WTC11 (cell line): Measurements from ENCODE around the gene ATXN10. TPM values are rescaled to one million over a fixed set of nuclear protein-coding genes. Genes with fewer than 3 reads are reported as not detected.

ENCODE experiments used
- ATAC-seq: fragments of 200-7000 bp; cut with Tn5 transposase; 2 replicates; pipeline ENCODE4 v1.10.0; 2021; ENCODE audit warnings: mild to moderate bottlenecking, moderate library complexity
- CTCF ChIA-PET: fragments of 300-600 bp; sonication (Branson Sonifier 250); formaldehyde crosslinking; loops from one replicate; lab custom pipeline; 2021; ENCODE audit warnings: antibody characterized with exemption; lab: Charles Lee
- POLR2A ChIA-PET: fragments of 350-600 bp; sonication (Branson Sonifier 250); formaldehyde crosslinking; loops from one replicate; lab custom pipeline; 2021; ENCODE audit warnings: antibody characterized with exemption; lab: Charles Lee
- DNase-seq: peaks from one replicate; pipeline ENCODE4 v3.0.0; 2021; ENCODE audit warnings: low spot score
- H3K27ac Mint-ChIP-seq: 2 replicates; pipeline ENCODE4 v1.8.0; 2021; ENCODE audit warnings: mixed read lengths
- H3K27me3 Mint-ChIP-seq: 2 replicates; pipeline ENCODE4 v1.8.0; 2021; ENCODE audit warnings: low read depth, mild to moderate bottlenecking, moderate library complexity, mixed read lengths
- H3K36me3 Mint-ChIP-seq: 2 replicates; pipeline ENCODE4 v1.8.0; 2021; ENCODE audit warnings: mixed read lengths
- H3K4me1 Mint-ChIP-seq: 2 replicates; pipeline ENCODE4 v1.8.0; 2022; ENCODE audit warnings: mixed read lengths
- H3K4me3 Mint-ChIP-seq: 2 replicates; pipeline ENCODE4 v1.8.0; 2021; ENCODE audit warnings: mild to moderate bottlenecking, moderate library complexity, mixed read lengths
- H3K9me3 Mint-ChIP-seq: 2 replicates; pipeline ENCODE4 v1.8.0; 2021; ENCODE audit warnings: mixed read lengths
- CBFB ChIP-seq: sonication (generic); formaldehyde crosslinking; IDR thresholded peaks from 2 replicates; pipeline ENCODE4 v1.8.1; 2022; ENCODE audit warnings: mild to moderate bottlenecking, low read depth, missing genetic modification reagents
- ELF4 ChIP-seq: sonication (generic); formaldehyde crosslinking; IDR thresholded peaks from 2 replicates; pipeline ENCODE4 v1.8.1; 2022; ENCODE audit warnings: low read depth, mild to moderate bottlenecking, moderate library complexity, missing genetic modification reagents
- EMX1 ChIP-seq: fragments of 250-450 bp; sonication (Bioruptor Pico); IDR thresholded peaks from 2 replicates; pipeline ENCODE4 v1.8.0; 2021; ENCODE audit warnings: mild to moderate bottlenecking
- ESRRA ChIP-seq: sonication (generic); formaldehyde crosslinking; IDR thresholded peaks from 2 replicates; pipeline ENCODE4 v1.8.1; 2022; ENCODE audit warnings: mild to moderate bottlenecking, missing genetic modification reagents, borderline replicate concordance
- FOXJ3 ChIP-seq: sonication (generic); formaldehyde crosslinking; IDR thresholded peaks from 2 replicates; pipeline ENCODE4 v1.9.0; 2021; ENCODE audit warnings: missing genetic modification reagents, mild to moderate bottlenecking, borderline replicate concordance
- GRHL2 ChIP-seq: fragments of 250-450 bp; sonication (Bioruptor Pico); IDR thresholded peaks from 2 replicates; pipeline ENCODE4 v1.8.0; 2022; ENCODE audit warnings: mild to moderate bottlenecking, moderate library complexity; ENCODE audit not compliant: insufficient replicate concordance, severe bottlenecking
- HMGXB4 ChIP-seq: sonication (generic); formaldehyde crosslinking; IDR thresholded peaks from 2 replicates; pipeline ENCODE4 v1.8.1; 2023; ENCODE audit warnings: mild to moderate bottlenecking, moderate library complexity, missing genetic modification reagents
- NFYB ChIP-seq: sonication (generic); formaldehyde crosslinking; conservative IDR thresholded peaks from 2 replicates; pipeline ENCODE4 v1.8.0; 2022; ENCODE audit warnings: low read depth, missing genetic modification reagents
- NR2C2 ChIP-seq: sonication (generic); formaldehyde crosslinking; IDR thresholded peaks from 2 replicates; pipeline ENCODE4 v1.8.0; 2022; ENCODE audit warnings: mild to moderate bottlenecking, missing genetic modification reagents
- NR3C1 ChIP-seq: sonication (generic); formaldehyde crosslinking; conservative IDR thresholded peaks from 2 replicates; pipeline ENCODE4 v1.8.1; 2023; ENCODE audit warnings: low read depth, mild to moderate bottlenecking, missing genetic modification reagents
- SMAD3 ChIP-seq: sonication (generic); formaldehyde crosslinking; IDR thresholded peaks from 2 replicates; pipeline ENCODE4 v1.8.0; 2022; ENCODE audit warnings: missing genetic modification reagents, mild to moderate bottlenecking, borderline replicate concordance
- SOX15 ChIP-seq: fragments of 250-450 bp; sonication (Bioruptor Pico); IDR thresholded peaks from 2 replicates; pipeline ENCODE4 v1.9.0; 2021; ENCODE audit warnings: mild to moderate bottlenecking
- SP1 ChIP-seq: sonication (generic); formaldehyde crosslinking; conservative IDR thresholded peaks from 2 replicates; pipeline ENCODE4 v1.8.1; 2022; ENCODE audit warnings: missing genetic modification reagents
- ZNF219 ChIP-seq: sonication (generic); formaldehyde crosslinking; IDR thresholded peaks from 2 replicates; pipeline ENCODE4 v1.8.0; 2023; ENCODE audit warnings: missing genetic modification reagents, mild to moderate bottlenecking, borderline replicate concordance
- ZNF281 ChIP-seq: sonication (generic); formaldehyde crosslinking; IDR thresholded peaks from 2 replicates; pipeline ENCODE4 v1.8.0; 2023; ENCODE audit warnings: mild to moderate bottlenecking, missing genetic modification reagents
- ZNF317 ChIP-seq: sonication (generic); formaldehyde crosslinking; IDR thresholded peaks from 2 replicates; pipeline ENCODE4 v1.8.1; 2023; ENCODE audit warnings: low read depth, mild to moderate bottlenecking, moderate library complexity, missing genetic modification reagents, borderline replicate concordance
- microRNA-seq: library from miRNA; unstranded; fragments of <30 nt; microRNA quantifications from one replicate; pipeline ENCODE4 v1.2.0, GENCODE V29; 2022; ENCODE audit warnings: borderline number of aligned reads
- total RNA-seq: library from RNA; stranded (reverse); gene quantifications from 3 replicates; pipeline ENCODE4 v1.2.3, GENCODE V29; 2021
- TF ChIP-seq, protein P1 (sequence below): sonication (generic); formaldehyde crosslinking; IDR thresholded peaks from 2 replicates; pipeline ENCODE4 v1.8.1; 2022; ENCODE audit warnings: mild to moderate bottlenecking, moderate library complexity, missing genetic modification reagents

The ATXN10 gene
- total RNA-seq, 1 experiment from 2014 or later, result 185 TPM

- CTCF ChIA-PET, result no interaction called here
Measured at GRCh38 chr22:45893516-45893915, 221.9 kb downstream of the ATXN10 start.

More at GRCh38 chr22:45893516-45893915, 221.9 kb downstream of the ATXN10 start:
- no peak overlapping the region for H3K4me3 Mint-ChIP-seq
- no peak overlapping the region for H3K27ac Mint-ChIP-seq
- no peaks in the 10 kb centered on the region for H3K27me3 Mint-ChIP-seq
- no peaks in the 10 kb centered on the region for H3K36me3 Mint-ChIP-seq
- POLR2A ChIA-PET, result no interaction called here
- TF ChIP-seq NR2C2, result no peak
- TF ChIP-seq EMX1, result no peak
- TF ChIP-seq HMGXB4 (CRISPR knock-in tag), result no peak
- no peak for TF ChIP-seq SP1
- no peak for TF ChIP-seq SMAD3 (CRISPR knock-in tag)
- no peak for TF ChIP-seq NR3C1 (CRISPR knock-in tag)
- no peak for TF ChIP-seq GRHL2 (CRISPR knock-in tag)
- TF ChIP-seq ESRRA, result no peak
- TF ChIP-seq, protein P1, sequence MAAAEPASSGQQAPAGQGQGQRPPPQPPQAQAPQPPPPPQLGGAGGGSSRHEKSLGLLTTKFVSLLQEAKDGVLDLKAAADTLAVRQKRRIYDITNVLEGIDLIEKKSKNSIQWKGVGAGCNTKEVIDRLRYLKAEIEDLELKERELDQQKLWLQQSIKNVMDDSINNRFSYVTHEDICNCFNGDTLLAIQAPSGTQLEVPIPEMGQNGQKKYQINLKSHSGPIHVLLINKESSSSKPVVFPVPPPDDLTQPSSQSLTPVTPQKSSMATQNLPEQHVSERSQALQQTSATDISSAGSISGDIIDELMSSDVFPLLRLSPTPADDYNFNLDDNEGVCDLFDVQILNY (CRISPR knock-in tag), result no peak
- TF ChIP-seq SOX15 (CRISPR knock-in tag), result no peak
- no peak for TF ChIP-seq CBFB
- TF ChIP-seq ZNF281 (CRISPR knock-in tag), result no peak
- no peak for TF ChIP-seq ZNF219 (CRISPR knock-in tag)
- no peak for TF ChIP-seq FOXJ3
- no peak for TF ChIP-seq NFYB (CRISPR knock-in tag)
- TF ChIP-seq ZNF317, result no peak
- no peak for TF ChIP-seq ELF4 (CRISPR knock-in tag)
- no peaks in the 10 kb centered on the region for H3K9me3 Mint-ChIP-seq
- peaks cover 14% of the 10 kb centered on the region for H3K4me1 Mint-ChIP-seq
- no peak for DNase-seq
- no peak for ATAC-seq

Small RNA genes within 50 kb of the gene (microRNA-seq; reads per million reads assigned to microRNA genes)
- not detected for gene MIR4762

Other genes with a start within 250 kb of the ATXN10 start
- 183 to 219 TPM (median 217 TPM) in 3 replicates for gene FBLN1, start 169.0 kb upstream of the ATXN10 start, total RNA-seq